ENCODE measurements around the gene USP7.

Gene USP7

GRCh38 chr16:8893976-8894690 lies 69.6 kb downstream of the USP7 start:
- peaks cover 84% of the 10 kb centered on the region for H4K20me1 ChIP-seq
- H3K9ac ChIP-seq: peak overlapping the region; percentile 50
- H3K27me3 ChIP-seq: no peaks in the 10 kb centered on the region
- peaks cover 85% of the 10 kb centered on the region for H3K36me3 ChIP-seq
- peak overlapping the region; percentile 10; the same call in 1 of the 2 replicates for H3K4me3 ChIP-seq
- H3K4me1 ChIP-seq: peaks cover 60% of the 10 kb centered on the region
- peak overlapping the region; percentile 36; the same call in 1 of the 2 replicates for H3K27ac ChIP-seq
- H3K9me3 ChIP-seq: no peaks in the 10 kb centered on the region
- TF ChIP-seq Cebpa-rat (IDR thresholded peaks at IDR 0.05): no peak
- peak overlapping the region; percentile 87 for H3K4me2 ChIP-seq

- H3K27ac ChIP-seq: peak overlapping the region; percentile 36
- peaks cover 82% of the 10 kb centered on the region for H3K36me3 ChIP-seq
- H3K4me3 ChIP-seq: no peak overlapping the region; the same call in 1 of the 2 replicates
- H3K4me1 ChIP-seq: peaks cover 67% of the 10 kb centered on the region
- H4K20me1 ChIP-seq: peaks cover 84% of the 10 kb centered on the region
- TF ChIP-seq Cebpa-rat (IDR thresholded peaks at IDR 0.05): no peak
- peak overlapping the region; percentile 87 for H3K4me2 ChIP-seq
- H3K9me3 ChIP-seq: no peaks in the 10 kb centered on the region
- H3K9ac ChIP-seq: peak overlapping the region; percentile 50
- H3K27me3 ChIP-seq: no peaks in the 10 kb centered on the region
Observed at GRCh38 chr16:8893426-8893825, 70.3 kb downstream of the USP7 start.

GRCh38 chr16:8892101-8892575 lies 71.6 kb downstream of the USP7 start:
- peaks cover 82% of the 10 kb centered on the region for H3K36me3 ChIP-seq

GRCh38 chr16:8890549-8890921 lies 73.2 kb downstream of the USP7 start:
- Histone ChIP-seq H3K4me2 (peak overlapping the region; percentile 87), H3K4me3 (no peak overlapping the region), H3K36me3 (peaks cover 67% of the 10 kb centered on the region), H3K27me3 (0 out of 2 replicates have a peak, but pooled peaks cover 3% of the 10 kb centered on the region), H3K27ac (no peak overlapping the region), H3K4me1 (peaks cover 95% of the 10 kb centered on the region), H3K9me3 (no peaks in the 10 kb centered on the region), H3K9ac (no peak overlapping the region), H4K20me1 (peaks cover 98% of the 10 kb centered on the region)
- no peak for TF ChIP-seq Cebpa-rat (IDR thresholded peaks at IDR 0.05)

More at GRCh38 chr16:8892101-8892575, 71.6 kb downstream of the USP7 start:
- no peak overlapping the region; the same call in 1 of the 2 replicates for H3K4me3 ChIP-seq
- TF ChIP-seq Cebpa-rat (IDR thresholded peaks at IDR 0.05): no peak
- no peaks in the 10 kb centered on the region for H3K27me3 ChIP-seq
- H3K27ac ChIP-seq: peak overlapping the region; percentile 66
- peak overlapping the region; percentile 87 for H3K4me2 ChIP-seq
- peak overlapping the region; percentile 62 for H3K9ac ChIP-seq
- H4K20me1 ChIP-seq: peaks cover 90% of the 10 kb centered on the region
- no peaks in the 10 kb centered on the region for H3K9me3 ChIP-seq
- H3K4me1 ChIP-seq: peaks cover 79% of the 10 kb centered on the region

- H3K4me1 ChIP-seq: peaks cover 98% of the 10 kb centered on the region
- no peak for TF ChIP-seq Cebpa-rat (IDR thresholded peaks at IDR 0.05)
- peak overlapping the region; percentile 87 for H3K4me2 ChIP-seq
- peaks cover 62% of the 10 kb centered on the region for H3K36me3 ChIP-seq
- H3K4me3 ChIP-seq: no peak overlapping the region
- H3K27me3 ChIP-seq: 0 out of 2 replicates have a peak, but pooled peaks cover 3% of the 10 kb centered on the region
- H4K20me1 ChIP-seq: peaks cover 100% of the 10 kb centered on the region
- H3K9me3 ChIP-seq: no peaks in the 10 kb centered on the region
- H3K9ac ChIP-seq: no peak overlapping the region
- H3K27ac ChIP-seq: no peak overlapping the region; the same call in 1 of the 2 replicates
Observed at GRCh38 chr16:8889893-8890548, 73.7 kb downstream of the USP7 start.

GRCh38 chr16:8888951-8889892 lies 74.5 kb downstream of the USP7 start:
- Histone ChIP-seq H3K4me1 (peaks cover 97% of the 10 kb centered on the region), H4K20me1 (peaks cover 94% of the 10 kb centered on the region), H3K27ac (peak overlapping the region; percentile 63), H3K4me3 (no peak overlapping the region), H3K27me3 (0 out of 2 replicates have a peak, but pooled peaks cover 3% of the 10 kb centered on the region), H3K9me3 (no peaks in the 10 kb centered on the region), H3K9ac (peak overlapping the region; percentile 54; the same call in 1 of the 2 replicates), H3K36me3 (peaks cover 54% of the 10 kb centered on the region), H3K4me2 (peak overlapping the region; percentile 87)
- TF ChIP-seq Cebpa-rat (IDR thresholded peaks at IDR 0.05): no peak

GRCh38 chr16:8887952-8888560 lies 75.7 kb downstream of the USP7 start:
- no peak overlapping the region for H3K4me3 ChIP-seq
- H4K20me1 ChIP-seq: peaks cover 82% of the 10 kb centered on the region
- H3K9ac ChIP-seq: 0 out of 2 replicates have a peak overlapping the region, but pooled peaks have one; percentile 54
- no peaks in the 10 kb centered on the region for H3K9me3 ChIP-seq
- H3K4me2 ChIP-seq: peak overlapping the region; percentile 87
- 0 out of 2 replicates have a peak, but pooled peaks cover 3% of the 10 kb centered on the region for H3K27me3 ChIP-seq
- peaks cover 42% of the 10 kb centered on the region for H3K36me3 ChIP-seq
- no peak for TF ChIP-seq Cebpa-rat (IDR thresholded peaks at IDR 0.05)
- H3K27ac ChIP-seq: peak overlapping the region; percentile 63; the same call in 1 of the 2 replicates
- peaks cover 85% of the 10 kb centered on the region for H3K4me1 ChIP-seq

- peaks cover 75% of the 10 kb centered on the region for H4K20me1 ChIP-seq
- TF ChIP-seq Cebpa-rat (IDR thresholded peaks at IDR 0.05): no peak
- peaks cover 41% of the 10 kb centered on the region for H3K36me3 ChIP-seq
- H3K4me2 ChIP-seq: peak overlapping the region; percentile 87; the same call in 1 of the 2 replicates
- no peak overlapping the region for H3K9ac ChIP-seq
- 0 out of 2 replicates have a peak, but pooled peaks cover 3% of the 10 kb centered on the region for H3K27me3 ChIP-seq
- H3K4me1 ChIP-seq: peaks cover 80% of the 10 kb centered on the region
- H3K27ac ChIP-seq: 0 out of 2 replicates have a peak overlapping the region, but pooled peaks have one; percentile 63
- no peaks in the 10 kb centered on the region for H3K9me3 ChIP-seq
- H3K4me3 ChIP-seq: no peak overlapping the region
Observed at GRCh38 chr16:8887431-8887765, 76.3 kb downstream of the USP7 start.
